GM19467 (cell line): ENCODE data around the gene IL4I1.

Experiments used
- ATAC-seq: cut with Tn5 transposase; IDR thresholded peaks from one replicate; pipeline ENCODE4 v1.9.1; 2021; ENCODE audit warnings: mild to moderate bottlenecking, moderate library complexity; ENCODE audit not compliant: unreplicated experiment

Gene IL4I1

DNA sequence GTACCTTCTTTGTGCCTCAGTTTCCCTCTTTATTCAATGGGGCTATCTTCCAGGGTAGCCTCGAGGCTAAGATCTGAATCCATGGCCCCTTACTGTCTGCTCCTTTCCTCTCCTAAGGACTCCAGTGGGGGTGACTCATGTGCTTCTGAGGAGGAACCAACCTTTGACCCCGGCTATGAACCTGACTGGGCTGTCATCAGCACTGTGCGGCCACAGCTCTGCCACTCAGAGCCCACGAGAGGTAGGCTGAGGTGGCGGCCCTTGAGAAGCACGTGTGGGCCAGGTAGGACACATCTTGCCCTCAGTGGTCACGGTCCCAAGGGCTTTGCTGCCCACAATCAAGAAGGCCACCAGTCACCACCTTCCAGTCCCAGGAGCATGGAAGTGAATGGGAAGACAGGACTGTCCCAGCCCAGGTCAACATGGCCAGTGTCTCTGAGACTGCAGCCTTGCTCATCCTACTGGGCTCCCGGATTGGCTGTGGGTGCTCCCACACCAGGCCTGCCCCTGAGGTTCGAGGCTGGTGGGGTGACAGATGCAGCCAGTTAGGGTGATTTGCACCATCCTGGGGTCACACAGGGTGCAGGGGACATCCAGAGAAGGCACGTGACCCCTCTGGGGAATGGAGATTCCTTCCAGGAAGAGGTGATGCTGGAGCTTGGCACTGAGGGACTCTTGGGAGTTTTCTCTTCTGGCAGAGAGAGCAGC, 16.4 kb downstream of the IL4I1 start:
- no peak for ATAC-seq

DNA sequence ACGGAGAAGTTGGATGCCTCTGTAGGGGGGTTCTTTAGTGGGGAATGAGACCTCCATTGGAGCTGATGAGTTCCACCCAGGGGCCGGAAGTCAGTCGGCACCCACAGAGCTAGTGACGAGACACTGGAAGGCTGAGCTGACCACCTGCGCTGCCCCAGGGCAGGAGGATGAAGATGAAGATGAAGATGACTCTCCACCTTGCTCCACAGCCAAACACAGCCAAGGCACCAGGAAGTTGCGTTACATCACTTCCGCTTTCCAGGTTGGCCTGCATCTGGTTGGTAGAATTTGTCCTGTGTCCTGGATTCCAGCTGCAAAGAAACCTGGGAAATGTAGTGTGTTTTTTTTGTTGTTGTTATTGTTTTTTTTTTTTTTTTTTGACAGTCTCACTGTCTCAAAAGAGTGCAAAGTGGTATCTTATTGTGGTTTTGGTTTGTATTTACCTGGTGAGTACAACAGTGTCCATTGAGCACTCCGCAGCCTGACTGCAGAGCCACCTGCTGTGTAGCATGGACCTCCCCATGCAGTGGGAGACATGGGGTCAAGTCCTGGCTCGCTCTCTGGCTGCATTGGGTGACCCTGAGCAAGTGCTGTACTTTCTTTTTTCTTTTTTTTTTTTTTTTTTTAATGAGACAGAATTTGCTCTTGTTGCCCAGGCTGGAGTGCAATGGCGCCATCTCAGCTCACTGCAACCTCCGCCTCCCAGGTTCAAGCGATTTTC, 17.3 kb downstream of the IL4I1 start:
- ATAC-seq = no peak

GRCh38 chr19:49878744-49879070, 18.0 kb downstream of the IL4I1 start:
- ATAC-seq = no peak

- ATAC-seq = peak; percentile 37
Observed at GRCh38 chr19:49877879-49878743, 18.6 kb downstream of the IL4I1 start.

DNA sequence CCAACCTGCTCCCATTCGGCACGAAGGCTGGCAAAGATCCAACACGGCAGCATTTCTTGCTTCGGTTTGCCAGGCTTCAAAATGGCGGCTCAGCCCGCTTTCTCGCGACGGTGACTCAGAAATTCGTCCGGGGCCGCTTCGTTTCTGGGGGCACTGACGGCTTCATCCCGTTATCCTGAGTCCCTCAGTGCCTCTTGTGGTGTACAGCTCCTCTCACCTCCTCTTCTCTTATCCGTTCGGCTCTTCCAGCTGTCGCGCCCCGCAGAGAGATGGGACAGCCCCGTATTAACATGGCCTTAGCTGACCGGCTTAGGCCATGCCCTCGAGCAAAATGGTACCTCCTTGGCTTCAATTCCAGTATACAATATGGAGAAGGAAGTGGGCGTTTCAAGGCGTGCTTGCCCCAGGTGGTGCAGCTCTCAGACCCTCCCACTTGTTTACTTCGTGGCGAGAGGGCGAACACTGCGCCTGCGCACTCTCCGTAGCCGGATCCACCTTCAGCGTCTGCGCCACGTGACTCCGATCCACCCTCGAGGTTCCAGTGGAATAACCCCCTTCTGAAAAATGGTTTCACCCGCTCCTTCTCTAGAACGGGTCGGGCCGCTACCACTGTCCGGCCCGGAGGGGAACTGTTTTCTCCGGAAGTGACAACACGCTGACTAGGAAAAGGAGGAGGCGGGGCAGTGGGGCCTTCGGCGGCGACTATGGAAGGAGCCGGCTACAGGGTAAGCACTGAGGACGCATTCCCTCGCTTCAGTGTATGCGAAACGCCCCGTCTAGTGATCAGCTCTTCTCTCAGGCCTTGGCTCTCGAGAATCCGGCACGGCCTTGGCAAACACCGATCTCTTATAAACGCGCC, 19.4 kb downstream of the IL4I1 start, which contains the start of the genes AKT1S1 and TBC1D17:
Gene AKT1S1 (minus strand): TSS at position 336 of the 859 bp plus-strand sequence. CDS start 4,060 bp downstream, outside the sequence.
Gene TBC1D17 (plus strand): TSS at position 683 of the 859 bp plus-strand sequence. CDS start 22 bp downstream, at position 705.
- peak; percentile 47 for ATAC-seq

GRCh38 chr19:49876422-49877019, 20.2 kb downstream of the IL4I1 start:
- peak; percentile 40 for ATAC-seq

DNA sequence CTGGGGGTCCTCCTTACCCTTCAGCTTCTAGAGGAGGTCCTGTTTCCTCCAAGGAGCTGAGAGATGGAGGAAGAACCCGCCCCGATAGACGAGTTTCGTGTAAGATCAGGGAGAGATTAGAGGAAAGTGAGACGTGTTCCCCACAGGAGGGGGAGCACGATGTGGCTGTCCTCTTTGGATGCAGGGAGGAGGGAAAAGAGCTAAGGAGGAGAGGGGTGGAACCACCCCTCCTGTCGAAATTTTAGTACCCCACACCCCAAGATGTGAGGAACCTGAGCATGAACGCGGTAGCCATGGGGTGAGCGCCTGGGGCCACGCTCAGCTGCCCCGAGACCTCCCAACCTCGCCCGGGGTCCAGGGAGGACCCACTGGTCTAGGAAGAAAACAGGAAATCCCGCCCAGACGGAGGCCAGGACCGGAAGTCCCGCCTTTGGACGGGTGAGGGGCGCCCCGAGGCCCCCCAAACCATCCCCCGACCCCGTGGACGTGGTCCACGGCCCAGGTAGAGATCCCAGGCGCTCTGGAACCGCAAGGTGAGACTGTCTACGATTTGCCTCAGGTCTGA, 20.7 kb downstream of the IL4I1 start:
- no peak for ATAC-seq

DNA sequence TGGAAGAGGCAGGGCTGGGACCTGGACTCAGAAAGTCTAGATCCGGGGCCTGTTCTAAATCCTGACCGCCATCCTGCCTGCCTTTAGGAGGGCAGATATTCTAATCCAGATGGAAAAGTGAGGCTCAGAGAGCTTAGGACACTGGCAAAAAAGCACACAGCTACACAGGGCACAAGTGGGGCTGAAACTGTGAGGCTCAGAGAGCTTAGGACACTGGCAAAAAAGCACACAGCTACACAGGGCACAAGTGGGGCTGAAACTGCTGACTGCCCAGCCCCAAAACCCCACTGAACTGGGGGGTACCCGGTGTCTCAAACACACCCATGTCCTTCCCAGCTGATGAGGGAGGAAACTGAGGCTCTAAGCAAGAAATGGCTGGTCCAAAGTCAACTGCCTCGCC, 21.5 kb downstream of the IL4I1 start:
- ATAC-seq = no peak

DNA sequence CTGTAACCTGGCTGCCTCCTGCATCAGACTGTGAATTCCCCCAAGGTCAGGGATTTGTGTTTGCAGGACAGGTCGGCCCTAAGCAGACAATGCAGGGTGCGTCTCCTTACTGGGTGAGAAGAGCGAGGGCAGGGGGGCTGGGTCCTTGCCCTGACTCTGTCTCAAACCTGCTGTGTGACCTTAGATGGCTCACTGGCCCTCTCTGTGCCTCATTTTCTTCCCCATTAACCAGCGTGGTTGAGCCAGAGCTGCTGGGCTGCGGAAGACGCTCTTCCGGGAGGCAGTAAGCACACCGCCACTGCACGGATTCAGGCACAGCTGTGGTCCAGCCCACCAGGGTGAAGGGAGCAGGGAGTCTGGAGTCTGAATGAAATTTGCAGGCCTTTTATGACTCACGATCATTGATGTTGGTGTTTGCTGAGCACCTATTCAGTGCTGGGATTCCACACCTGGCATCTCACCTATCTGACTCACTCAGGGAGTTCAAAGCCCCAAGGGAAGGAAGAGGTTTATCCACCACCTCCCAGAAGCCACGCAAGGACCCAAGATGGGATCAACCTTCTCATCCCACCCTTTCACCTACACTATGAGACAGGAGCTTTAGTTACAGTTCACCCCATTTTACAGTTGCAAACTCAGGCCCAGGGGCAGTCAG, 22.1 kb downstream of the IL4I1 start:
- no peak for ATAC-seq

DNA sequence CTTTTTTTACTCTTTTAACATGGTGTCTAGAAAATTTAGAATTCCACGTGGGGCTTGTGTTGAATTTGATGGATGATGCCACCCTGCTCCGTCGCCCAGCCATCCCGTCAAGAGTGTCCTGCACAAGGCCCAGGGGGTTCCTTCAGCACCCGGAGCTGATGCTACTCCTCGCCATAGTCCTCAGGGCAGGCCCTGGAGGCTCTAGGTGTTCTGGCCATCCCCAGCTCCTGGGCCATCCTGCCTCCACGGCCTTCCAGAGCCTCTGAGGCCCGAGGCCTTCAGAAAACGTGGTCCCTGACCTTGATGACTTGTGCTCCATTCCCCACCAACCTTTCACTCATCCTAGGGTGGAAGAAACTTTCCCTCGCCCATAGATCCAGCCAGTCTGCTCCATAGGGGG, 22.9 kb downstream of the IL4I1 start:
- ATAC-seq = no peak

DNA sequence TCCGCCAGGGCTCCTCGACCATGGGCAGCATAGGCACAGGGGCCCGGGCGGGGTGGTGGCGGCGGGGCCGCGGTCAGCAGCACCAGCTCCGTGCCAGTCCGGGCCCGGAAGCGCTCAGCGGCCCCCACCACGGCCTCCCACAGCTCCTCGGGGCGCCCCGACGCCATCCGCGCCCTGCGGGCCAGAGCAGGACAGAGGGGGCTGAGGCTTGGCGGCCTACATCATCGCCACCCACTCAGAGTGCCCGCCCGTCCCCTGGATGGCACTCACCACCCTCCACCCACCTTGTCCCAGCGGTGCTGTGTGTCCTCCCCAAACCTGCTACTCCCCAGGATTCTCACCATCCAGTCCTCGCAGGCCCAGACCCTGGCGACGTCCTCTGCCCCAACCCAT, 23.6 kb downstream of the IL4I1 start:
- ATAC-seq = no peak

- no peak for ATAC-seq
Observed at GRCh38 chr19:49872245-49873128, 24.2 kb downstream of the IL4I1 start.

GRCh38 chr19:49871349-49871985, 25.2 kb downstream of the IL4I1 start:
- ATAC-seq = no peak

DNA sequence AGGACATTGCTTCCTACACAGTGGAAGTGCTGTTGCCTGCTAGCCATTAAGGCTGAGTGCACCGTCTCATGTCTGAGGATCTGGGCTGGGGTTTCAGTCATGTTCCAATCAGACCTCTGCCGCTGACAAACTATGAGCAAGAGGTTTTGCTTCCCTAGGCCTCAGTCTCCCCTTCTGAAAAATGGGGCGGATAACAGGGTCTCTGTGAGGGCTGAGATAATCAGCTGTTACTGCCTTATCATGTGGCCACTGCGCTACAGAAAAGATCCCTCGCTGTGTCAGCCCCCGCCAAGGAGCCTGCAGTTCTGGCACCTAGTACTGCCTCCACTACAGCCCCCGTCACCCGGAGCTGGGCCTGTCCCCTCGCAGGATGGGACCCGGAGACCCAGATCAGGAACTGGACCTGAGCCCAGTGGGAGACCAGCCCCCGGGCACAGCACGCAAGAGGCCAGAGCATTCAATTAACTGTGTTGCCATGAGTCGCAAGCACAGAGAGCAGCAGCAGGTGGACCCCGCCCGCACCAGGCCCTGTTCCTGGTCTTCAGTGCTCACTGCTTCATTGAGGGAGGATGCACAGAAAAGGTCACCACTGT, 26.3 kb downstream of the IL4I1 start:
- ATAC-seq = no peak

GRCh38 chr19:49869484-49870308, 27.0 kb downstream of the IL4I1 start:
- peak; percentile 62 for ATAC-seq

DNA sequence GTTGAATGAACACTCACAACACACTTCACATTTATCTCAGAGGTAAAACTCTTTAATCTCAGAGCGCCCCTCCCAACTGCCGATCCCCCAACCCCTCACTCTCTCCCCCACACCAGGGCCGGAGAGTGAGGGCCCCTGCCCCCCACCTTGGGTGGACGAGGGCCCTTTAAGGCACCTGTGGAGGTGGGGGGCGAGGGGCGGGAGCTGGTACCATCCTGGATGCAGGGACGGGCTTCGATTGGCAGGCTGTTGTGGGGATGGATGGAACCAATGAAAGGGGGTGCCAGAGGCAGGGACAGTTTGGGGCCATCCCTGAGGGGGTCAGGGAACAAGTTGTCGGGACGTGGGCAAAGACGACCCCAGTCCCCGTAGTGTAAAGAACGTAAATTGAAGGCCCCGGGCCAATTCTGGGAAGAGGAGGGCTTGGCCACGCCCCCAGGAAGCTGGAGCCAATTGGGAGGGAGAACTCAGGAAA, 27.6 kb downstream of the IL4I1 start:
- no peak for ATAC-seq
